Activated naive CD4-positive, alpha-beta T cell treated with anti-CD3 and anti-CD28 coated beads, Interleukin-2, amount 50 U/mL, for 24 hours (primary cell): Measurements from ENCODE around the gene SLC4A5.
"Not testable (repeated sequence)": the region's sequence is repeated elsewhere in the genome, so short reads cannot be mapped to it uniquely, and the experiment has no call there.

ENCODE experiments used
- H3K27ac Mint-ChIP-seq: one replicate; pipeline ENCODE4 v1.8.0; 2021; ENCODE audit warnings: mild to moderate bottlenecking, mixed read lengths
- H3K27me3 Mint-ChIP-seq: one replicate; pipeline ENCODE4 v1.8.0; 2021; ENCODE audit warnings: mixed read lengths
- H3K36me3 Mint-ChIP-seq: one replicate; pipeline ENCODE4 v1.8.0; 2021; ENCODE audit warnings: mixed read lengths
- H3K4me1 Mint-ChIP-seq: one replicate; pipeline ENCODE4 v1.8.0; 2021; ENCODE audit warnings: mixed read lengths
- H3K4me3 Mint-ChIP-seq: one replicate; pipeline ENCODE4 v1.8.0; 2021; ENCODE audit warnings: mild to moderate bottlenecking, mixed read lengths
- H3K9me3 Mint-ChIP-seq: one replicate; pipeline ENCODE4 v1.8.0; 2021; ENCODE audit warnings: mixed read lengths

The SLC4A5 gene

GRCh38 chr2:74250189-74250631 is 93.0 kb downstream of the SLC4A5 start:
- no peaks in the 10 kb centered on the region for H3K27me3 Mint-ChIP-seq
- peaks cover 4% of the 10 kb centered on the region for H3K4me1 Mint-ChIP-seq
- H3K36me3 Mint-ChIP-seq = no peaks in the 10 kb centered on the region
- no peak overlapping the region for H3K27ac Mint-ChIP-seq
- no peak overlapping the region for H3K4me3 Mint-ChIP-seq
- no peaks in the 10 kb centered on the region for H3K9me3 Mint-ChIP-seq

GRCh38 chr2:74249406-74250122 is 93.7 kb downstream of the SLC4A5 start:
- Mint-ChIP-seq H3K27me3 (no peaks in the 10 kb centered on the region), H3K4me3 (no peak overlapping the region), H3K9me3 (no peaks in the 10 kb centered on the region), H3K27ac (no peak overlapping the region), H3K36me3 (no peaks in the 10 kb centered on the region), H3K4me1 (peaks cover 4% of the 10 kb centered on the region)

- no peak overlapping the region for H3K4me3 Mint-ChIP-seq
Measured at GRCh38 chr2:74246496-74247195, 96.6 kb downstream of the SLC4A5 start.

GRCh38 chr2:74244286-74244685 is 98.9 kb downstream of the SLC4A5 start:
- no peak overlapping the region for H3K27ac Mint-ChIP-seq
- peaks cover 2% of the 10 kb centered on the region for H3K36me3 Mint-ChIP-seq
- no peaks in the 10 kb centered on the region for H3K4me1 Mint-ChIP-seq
- no peaks in the 10 kb centered on the region for H3K27me3 Mint-ChIP-seq
- no peak overlapping the region for H3K4me3 Mint-ChIP-seq
- H3K9me3 Mint-ChIP-seq = no peaks in the 10 kb centered on the region

More at GRCh38 chr2:74246496-74247195, 96.6 kb downstream of the SLC4A5 start:
- no peaks in the 10 kb centered on the region for H3K9me3 Mint-ChIP-seq
- peaks cover 2% of the 10 kb centered on the region for H3K36me3 Mint-ChIP-seq
- no peak overlapping the region for H3K27ac Mint-ChIP-seq
- H3K4me1 Mint-ChIP-seq = peaks cover 4% of the 10 kb centered on the region
- H3K27me3 Mint-ChIP-seq = no peaks in the 10 kb centered on the region

- H3K36me3 Mint-ChIP-seq = peaks cover 6% of the 10 kb centered on the region
- H3K27me3 Mint-ChIP-seq = no peaks in the 10 kb centered on the region
- H3K4me1 Mint-ChIP-seq = no peaks in the 10 kb centered on the region
- no peaks in the 10 kb centered on the region for H3K9me3 Mint-ChIP-seq
- H3K4me3 Mint-ChIP-seq = no peak overlapping the region
- H3K27ac Mint-ChIP-seq = no peak overlapping the region
Measured at GRCh38 chr2:74242354-74243071, 100.7 kb downstream of the SLC4A5 start.

- H3K27ac Mint-ChIP-seq = no peak overlapping the region
- peaks cover 8% of the 10 kb centered on the region for H3K36me3 Mint-ChIP-seq
- H3K4me1 Mint-ChIP-seq = no peaks in the 10 kb centered on the region
- H3K9me3 Mint-ChIP-seq = no peaks in the 10 kb centered on the region
- no peaks in the 10 kb centered on the region for H3K27me3 Mint-ChIP-seq
- H3K4me3 Mint-ChIP-seq = no peak overlapping the region
Measured at GRCh38 chr2:74239346-74239745, 103.9 kb downstream of the SLC4A5 start.

- Mint-ChIP-seq H3K36me3 (peaks cover 9% of the 10 kb centered on the region), H3K27ac (no peak overlapping the region), H3K4me3 (no peak overlapping the region), H3K27me3 (no peaks in the 10 kb centered on the region), H3K4me1 (no peaks in the 10 kb centered on the region), H3K9me3 (no peaks in the 10 kb centered on the region)
Measured at GRCh38 chr2:74238879-74239278, 104.3 kb downstream of the SLC4A5 start.

GRCh38 chr2:74235041-74235440 is 108.2 kb downstream of the SLC4A5 start:
- no peaks in the 10 kb centered on the region for H3K9me3 Mint-ChIP-seq
- H3K4me1 Mint-ChIP-seq = no peaks in the 10 kb centered on the region

GRCh38 chr2:74233648-74234047 is 109.6 kb downstream of the SLC4A5 start:
- Mint-ChIP-seq H3K27ac (no peak overlapping the region), H3K9me3 (no peaks in the 10 kb centered on the region)

More at GRCh38 chr2:74235041-74235440, 108.2 kb downstream of the SLC4A5 start:
- H3K27ac Mint-ChIP-seq = no peak overlapping the region
- no peak overlapping the region for H3K4me3 Mint-ChIP-seq
- H3K36me3 Mint-ChIP-seq = peaks cover 7% of the 10 kb centered on the region
- H3K27me3 Mint-ChIP-seq = no peaks in the 10 kb centered on the region

GRCh38 chr2:74232426-74232825 is 110.8 kb downstream of the SLC4A5 start:
- Mint-ChIP-seq H3K36me3 (peaks cover 4% of the 10 kb centered on the region), H3K9me3 (no peaks in the 10 kb centered on the region), H3K4me3 (no peak overlapping the region), H3K27ac (no peak overlapping the region), H3K4me1 (no peaks in the 10 kb centered on the region), H3K27me3 (no peaks in the 10 kb centered on the region)

More at GRCh38 chr2:74233648-74234047, 109.6 kb downstream of the SLC4A5 start:
- H3K27me3 Mint-ChIP-seq = no peaks in the 10 kb centered on the region
- no peaks in the 10 kb centered on the region for H3K4me1 Mint-ChIP-seq
- peaks cover 5% of the 10 kb centered on the region for H3K36me3 Mint-ChIP-seq
- no peak overlapping the region for H3K4me3 Mint-ChIP-seq

- not testable (repeated sequence) for H3K4me3 Mint-ChIP-seq, H3K27me3 Mint-ChIP-seq, H3K9me3 Mint-ChIP-seq, H3K4me1 Mint-ChIP-seq, H3K36me3 Mint-ChIP-seq
- peak overlapping the region; percentile 30 for H3K27ac Mint-ChIP-seq
Measured at GRCh38 chr2:74229865-74230264, 113.4 kb downstream of the SLC4A5 start.

GRCh38 chr2:74228772-74229171 is 114.4 kb downstream of the SLC4A5 start:
- H3K4me3 Mint-ChIP-seq = no peak overlapping the region
- H3K27me3 Mint-ChIP-seq = no peaks in the 10 kb centered on the region
- H3K4me1 Mint-ChIP-seq = no peaks in the 10 kb centered on the region
- no peaks in the 10 kb centered on the region for H3K9me3 Mint-ChIP-seq
- H3K36me3 Mint-ChIP-seq = no peaks in the 10 kb centered on the region
- H3K27ac Mint-ChIP-seq = no peak overlapping the region

- no peak overlapping the region for H3K27ac Mint-ChIP-seq
- no peaks in the 10 kb centered on the region for H3K27me3 Mint-ChIP-seq
- H3K4me3 Mint-ChIP-seq = no peak overlapping the region
- H3K9me3 Mint-ChIP-seq = no peaks in the 10 kb centered on the region
- no peaks in the 10 kb centered on the region for H3K4me1 Mint-ChIP-seq
- H3K36me3 Mint-ChIP-seq = no peaks in the 10 kb centered on the region
Measured at GRCh38 chr2:74227646-74228045, 115.6 kb downstream of the SLC4A5 start.

GRCh38 chr2:74226648-74227213 is 116.5 kb downstream of the SLC4A5 start:
- Mint-ChIP-seq H3K27ac (no peak overlapping the region), H3K27me3 (no peaks in the 10 kb centered on the region), H3K4me1 (no peaks in the 10 kb centered on the region), H3K36me3 (no peaks in the 10 kb centered on the region), H3K4me3 (no peak overlapping the region), H3K9me3 (no peaks in the 10 kb centered on the region)

- no peaks in the 10 kb centered on the region for H3K4me1 Mint-ChIP-seq
- H3K27ac Mint-ChIP-seq = no peak overlapping the region
- H3K36me3 Mint-ChIP-seq = no peaks in the 10 kb centered on the region
- H3K27me3 Mint-ChIP-seq = no peaks in the 10 kb centered on the region
- no peaks in the 10 kb centered on the region for H3K9me3 Mint-ChIP-seq
- no peak overlapping the region for H3K4me3 Mint-ChIP-seq
Measured at GRCh38 chr2:74225698-74226459, 117.3 kb downstream of the SLC4A5 start.
